ENCODE data around the gene EIF3K.
"Not testable (repeated sequence)": the region's sequence is repeated elsewhere in the genome, so short reads cannot be mapped to it uniquely, and the experiment has no call there.

EIF3K gene

DNA sequence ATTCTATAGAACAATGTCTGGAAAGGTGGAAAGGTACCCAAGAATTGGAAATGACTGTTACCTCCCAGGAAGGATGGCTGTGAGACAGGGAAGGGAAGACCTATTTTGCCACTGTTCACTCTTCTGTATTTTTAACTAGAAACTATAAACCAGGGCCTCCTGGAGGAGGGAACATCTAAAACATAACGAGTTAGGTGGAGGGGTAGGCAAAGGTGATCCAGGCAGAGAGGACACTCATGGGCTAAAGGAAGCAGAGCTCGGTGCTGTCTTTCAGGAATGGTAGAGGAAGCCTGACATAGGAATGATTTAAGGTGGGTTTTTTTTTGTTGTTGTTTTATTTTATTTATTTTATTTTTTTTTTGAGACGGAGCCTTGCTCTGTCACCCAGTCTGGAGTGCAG is 5.8 kb downstream of the EIF3K start:
- H3K36me3 ChIP-seq (ENCODE audit: control insufficient read depth, insufficient read depth, low read length) = peaks cover 12% of the 10 kb centered on the region
- H3K4me3 ChIP-seq (ENCODE audit: low read length) = no peak overlapping the region

DNA sequence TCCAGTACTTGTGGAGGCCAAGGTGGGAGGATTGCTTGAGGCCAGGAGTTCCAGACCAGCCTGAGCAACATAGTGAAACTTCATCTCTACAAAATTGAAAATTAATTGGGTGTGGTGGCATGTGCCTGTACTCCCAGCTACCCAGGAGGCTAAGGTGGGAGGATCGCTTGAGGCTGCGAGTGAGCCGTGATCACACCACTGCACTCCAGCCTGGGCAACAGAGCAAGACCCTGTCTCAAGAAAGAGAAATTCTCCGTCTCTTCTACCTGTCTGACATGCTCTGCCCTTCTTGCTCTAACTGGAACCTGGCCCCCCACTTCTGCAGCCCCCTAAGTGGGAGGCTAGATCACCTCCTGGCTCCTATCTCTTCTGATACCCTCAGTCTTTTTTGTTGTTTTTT is 7.4 kb downstream of the EIF3K start:
- Histone ChIP-seq H3K27me3 (ENCODE audit: control insufficient read depth, insufficient read depth, low read length) (no peaks in the 10 kb centered on the region), H3K9me3 (ENCODE audit: control insufficient read depth, low read length) (no peaks in the 10 kb centered on the region), H3K9ac (ENCODE audit: low read length) (no peak overlapping the region), H3K4me3 (ENCODE audit: low read length) (no peak overlapping the region), H3K4me1 (ENCODE audit: control insufficient read depth, insufficient read depth, low read length) (no peaks in the 10 kb centered on the region), H3K36me3 (ENCODE audit: control insufficient read depth, insufficient read depth, low read length) (peaks cover 12% of the 10 kb centered on the region)

More for the DNA sequence above, 5.8 kb downstream of the EIF3K start:
- Histone ChIP-seq H3K27me3 (ENCODE audit: control insufficient read depth, insufficient read depth, low read length) (no peaks in the 10 kb centered on the region), H3K9me3 (ENCODE audit: control insufficient read depth, low read length) (no peaks in the 10 kb centered on the region), H3K9ac (ENCODE audit: low read length) (no peak overlapping the region), H3K4me1 (ENCODE audit: control insufficient read depth, insufficient read depth, low read length) (peaks cover 5% of the 10 kb centered on the region)

DNA sequence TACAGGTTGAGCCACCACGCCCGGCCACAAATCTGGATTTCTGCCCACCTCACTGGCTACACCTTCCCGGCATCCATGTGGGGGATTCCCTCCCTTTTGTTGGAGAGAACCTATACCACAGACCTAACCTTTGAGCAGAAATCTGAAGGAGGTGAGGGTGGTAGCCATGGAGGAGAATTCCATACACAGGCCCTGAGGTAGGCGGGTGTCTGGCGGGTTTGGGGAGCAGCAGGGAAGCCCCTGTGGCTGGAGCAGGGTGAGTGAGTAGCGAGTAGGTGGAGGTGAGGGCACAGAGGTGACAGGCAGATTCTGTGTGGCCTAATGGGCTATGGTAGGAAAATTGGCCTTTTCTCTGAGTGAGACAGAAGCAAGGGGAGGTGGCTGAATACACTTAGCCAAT is 10.6 kb downstream of the EIF3K start:
- H3K27me3 ChIP-seq (ENCODE audit: control insufficient read depth, insufficient read depth, low read length) = no peaks in the 10 kb centered on the region
- H3K4me3 ChIP-seq (ENCODE audit: low read length) = no peak overlapping the region
- H3K9me3 ChIP-seq (ENCODE audit: control insufficient read depth, low read length) = no peaks in the 10 kb centered on the region
- H3K36me3 ChIP-seq (ENCODE audit: control insufficient read depth, insufficient read depth, low read length) = peaks cover 6% of the 10 kb centered on the region
- no peak overlapping the region for H3K9ac ChIP-seq (ENCODE audit: low read length)
- H3K4me1 ChIP-seq (ENCODE audit: control insufficient read depth, insufficient read depth, low read length) = peaks cover 1% of the 10 kb centered on the region

DNA sequence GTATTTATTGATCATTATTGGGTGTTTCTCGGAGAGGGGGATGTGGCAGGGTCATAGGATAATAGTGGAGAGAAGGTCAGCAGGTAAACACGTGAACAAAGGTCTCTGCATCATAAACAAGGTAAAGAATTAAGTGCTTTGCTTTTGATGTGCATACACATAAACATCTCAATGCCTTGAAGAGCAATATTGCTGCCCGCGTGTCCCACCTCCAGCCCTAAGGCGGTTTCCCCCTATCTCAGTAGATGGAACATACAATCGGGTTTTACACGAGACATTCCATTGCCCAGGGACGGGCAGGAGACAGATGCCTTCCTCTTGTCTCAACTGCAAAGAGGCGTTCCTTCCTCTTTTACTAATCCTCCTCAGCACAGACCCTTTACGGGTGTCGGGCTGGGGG is 12.3 kb downstream of the EIF3K start:
- H3K27me3 ChIP-seq (ENCODE audit: control insufficient read depth, insufficient read depth, low read length); H3K4me3 ChIP-seq (ENCODE audit: low read length); H3K9ac ChIP-seq (ENCODE audit: low read length); H3K9me3 ChIP-seq (ENCODE audit: control insufficient read depth, low read length); H3K36me3 ChIP-seq (ENCODE audit: control insufficient read depth, insufficient read depth, low read length): not testable (repeated sequence)
- H3K4me1 ChIP-seq (ENCODE audit: control insufficient read depth, insufficient read depth, low read length) = peaks cover 16% of the 10 kb centered on the region

DNA sequence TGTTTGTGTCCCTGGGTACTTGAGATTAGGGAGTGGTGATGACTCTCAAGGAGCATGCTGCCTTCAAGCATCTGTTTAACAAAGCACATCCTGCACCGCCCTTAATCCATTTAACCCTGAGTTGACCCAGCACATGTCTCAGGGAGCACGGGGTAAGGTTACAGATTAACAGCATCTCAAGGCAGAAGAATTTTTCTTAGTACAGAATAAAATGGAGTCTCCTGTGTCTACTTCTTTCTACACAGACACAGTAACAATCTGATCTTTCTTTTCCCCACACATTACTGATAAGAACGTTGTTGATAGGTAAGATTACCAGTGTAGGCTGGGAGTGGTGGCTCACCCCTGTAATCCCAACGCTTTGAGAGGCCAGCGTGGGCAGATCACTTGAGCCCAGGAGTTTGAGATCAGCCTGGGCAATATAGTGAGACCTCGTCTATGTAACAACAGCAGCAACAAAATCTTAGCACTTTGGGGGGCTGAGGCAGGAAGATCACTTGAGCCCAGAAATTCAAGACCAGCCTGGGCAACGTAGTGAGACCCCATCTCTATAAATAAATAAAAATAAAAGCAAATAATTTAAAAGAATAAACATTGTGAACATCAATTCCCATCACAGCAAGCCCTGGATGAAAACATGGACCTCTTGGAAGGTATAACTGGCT is 13.0 kb downstream of the EIF3K start:
- H3K4me1 ChIP-seq (ENCODE audit: control insufficient read depth, insufficient read depth, low read length) = peaks cover 23% of the 10 kb centered on the region
- H3K4me3 ChIP-seq (ENCODE audit: low read length); H3K36me3 ChIP-seq (ENCODE audit: control insufficient read depth, insufficient read depth, low read length); H3K9ac ChIP-seq (ENCODE audit: low read length); H3K9me3 ChIP-seq (ENCODE audit: control insufficient read depth, low read length); H3K27me3 ChIP-seq (ENCODE audit: control insufficient read depth, insufficient read depth, low read length): not testable (repeated sequence)

DNA sequence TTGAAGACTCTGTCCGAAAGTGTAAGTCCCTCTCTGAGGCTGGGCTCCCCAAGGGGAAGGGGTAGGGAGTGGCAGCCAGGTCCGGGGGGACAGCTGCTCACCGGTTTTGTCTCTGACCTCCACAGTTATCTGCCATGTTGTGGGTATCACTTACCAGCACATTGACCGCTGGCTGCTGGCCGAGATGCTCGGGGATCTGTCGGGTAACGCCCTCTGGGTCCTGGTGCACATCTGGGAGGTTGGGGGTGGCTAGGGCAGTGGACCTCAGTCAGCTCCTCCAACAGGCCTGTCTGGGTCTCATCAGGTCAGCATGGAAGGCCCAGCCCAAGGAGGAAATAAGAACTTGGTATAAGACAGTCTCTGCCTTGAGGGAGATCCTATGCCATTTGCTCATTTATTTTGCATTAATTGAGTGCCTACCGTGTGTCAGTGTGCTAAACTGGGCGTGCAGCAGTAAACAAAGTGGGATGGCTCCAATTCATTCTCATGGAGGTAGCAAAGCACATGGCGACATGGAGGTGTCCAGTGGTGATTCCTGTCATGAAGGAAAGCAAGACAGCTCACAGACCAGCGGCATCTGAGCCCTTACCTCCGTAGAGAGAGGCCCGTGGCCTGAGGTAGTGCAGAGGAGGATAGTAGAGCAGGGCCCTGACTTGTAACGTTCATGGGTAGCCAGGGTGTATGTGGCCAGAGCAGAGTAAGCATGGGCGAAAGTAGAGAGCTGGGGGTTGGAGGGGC is 13.7 kb downstream of the EIF3K start:
- H3K4me1 ChIP-seq (ENCODE audit: control insufficient read depth, insufficient read depth, low read length) = peaks cover 29% of the 10 kb centered on the region
- H3K4me3 ChIP-seq (ENCODE audit: low read length) = no peak overlapping the region
- H3K9me3 ChIP-seq (ENCODE audit: control insufficient read depth, low read length) = no peaks in the 10 kb centered on the region
- H3K27me3 ChIP-seq (ENCODE audit: control insufficient read depth, insufficient read depth, low read length) = no peaks in the 10 kb centered on the region
- peaks cover 6% of the 10 kb centered on the region for H3K36me3 ChIP-seq (ENCODE audit: control insufficient read depth, insufficient read depth, low read length)
- no peak overlapping the region for H3K9ac ChIP-seq (ENCODE audit: low read length)

DNA sequence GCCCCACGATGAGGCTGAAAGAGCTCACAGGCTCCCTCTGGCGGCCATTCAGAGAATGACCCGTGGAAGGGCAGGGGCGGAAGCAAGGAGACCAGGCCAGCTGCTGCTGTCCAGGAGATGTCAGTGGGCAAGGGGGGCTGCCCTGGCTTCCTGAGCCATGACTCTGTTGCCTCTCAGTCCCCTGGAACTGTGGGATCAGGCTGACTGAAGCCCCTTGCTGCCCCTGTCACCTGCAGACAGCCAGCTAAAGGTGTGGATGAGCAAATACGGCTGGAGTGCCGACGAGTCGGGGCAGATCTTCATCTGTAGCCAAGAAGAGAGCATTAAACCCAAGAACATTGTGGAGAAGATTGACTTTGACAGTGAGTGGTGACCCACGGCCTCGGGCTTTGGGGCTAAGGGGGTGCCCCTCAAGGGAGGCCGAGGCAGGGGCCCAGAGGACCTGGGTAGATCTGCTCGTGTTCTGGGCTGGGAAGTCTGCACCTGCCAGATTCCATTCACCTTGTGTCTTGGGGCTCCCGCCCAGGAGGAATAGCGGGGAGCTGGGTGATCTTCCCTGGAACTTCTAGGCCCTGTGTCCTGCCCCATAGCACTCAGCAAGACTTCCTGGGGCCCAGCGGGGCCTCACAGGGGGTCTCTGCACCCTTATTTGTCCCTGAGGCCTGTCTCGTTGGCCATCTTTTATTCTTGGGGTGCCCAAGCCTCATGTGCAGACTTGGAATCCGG is 15.9 kb downstream of the EIF3K start:
- Histone ChIP-seq H3K4me1 (ENCODE audit: control insufficient read depth, insufficient read depth, low read length) (peaks cover 29% of the 10 kb centered on the region), H3K27me3 (ENCODE audit: control insufficient read depth, insufficient read depth, low read length) (no peaks in the 10 kb centered on the region), H3K36me3 (ENCODE audit: control insufficient read depth, insufficient read depth, low read length) (peaks cover 1% of the 10 kb centered on the region), H3K9me3 (ENCODE audit: control insufficient read depth, low read length) (no peaks in the 10 kb centered on the region), H3K4me3 (ENCODE audit: low read length) (no peak overlapping the region), H3K9ac (ENCODE audit: low read length) (no peak overlapping the region)

DNA sequence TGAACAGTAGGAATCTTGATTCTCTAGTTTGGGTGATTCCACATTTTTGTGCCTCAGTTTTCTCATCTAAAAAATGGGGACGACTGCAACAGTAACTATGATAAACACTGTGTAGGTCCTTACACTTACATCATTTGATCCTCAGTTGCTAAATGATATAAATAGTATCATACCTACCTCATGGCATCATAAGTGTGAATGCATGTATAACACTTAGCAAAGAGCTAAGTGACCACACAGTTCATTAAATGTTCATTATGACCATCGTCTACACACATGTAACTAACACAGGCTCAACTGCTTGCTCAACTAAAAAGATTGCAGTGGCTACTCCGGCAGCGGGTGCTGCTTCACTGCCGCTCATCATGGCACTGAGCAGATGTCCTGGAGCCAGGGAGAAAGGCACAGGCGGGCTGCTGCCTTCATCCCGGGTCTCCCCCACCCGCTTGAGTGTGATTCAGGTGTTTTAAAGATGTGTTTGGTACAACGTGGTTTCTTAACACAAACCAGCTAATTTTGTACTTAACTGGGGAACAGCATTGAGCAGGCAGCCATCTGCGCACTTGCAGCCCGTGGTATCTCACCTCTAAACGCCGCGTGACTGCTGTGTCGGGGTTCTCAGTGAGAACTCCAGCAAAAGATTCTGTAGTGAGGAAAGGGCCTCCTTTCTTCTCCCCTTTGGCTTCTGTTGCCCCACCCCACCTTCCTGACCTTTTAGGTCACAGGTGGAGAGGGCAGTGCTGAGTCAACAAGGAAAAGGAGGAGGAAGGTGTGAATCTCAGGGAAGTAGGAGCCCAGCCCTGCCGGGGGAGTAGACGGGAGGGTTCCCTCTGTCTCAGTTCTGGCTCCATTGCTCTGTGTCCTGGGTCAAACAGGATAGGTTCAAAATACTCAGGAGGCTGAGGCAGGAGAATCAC is 16.8 kb downstream of the EIF3K start:
- no peak overlapping the region for H3K4me3 ChIP-seq (ENCODE audit: low read length)
- no peaks in the 10 kb centered on the region for H3K36me3 ChIP-seq (ENCODE audit: control insufficient read depth, insufficient read depth, low read length)
- H3K9ac ChIP-seq (ENCODE audit: low read length) = peak overlapping the region; percentile 20

DNA sequence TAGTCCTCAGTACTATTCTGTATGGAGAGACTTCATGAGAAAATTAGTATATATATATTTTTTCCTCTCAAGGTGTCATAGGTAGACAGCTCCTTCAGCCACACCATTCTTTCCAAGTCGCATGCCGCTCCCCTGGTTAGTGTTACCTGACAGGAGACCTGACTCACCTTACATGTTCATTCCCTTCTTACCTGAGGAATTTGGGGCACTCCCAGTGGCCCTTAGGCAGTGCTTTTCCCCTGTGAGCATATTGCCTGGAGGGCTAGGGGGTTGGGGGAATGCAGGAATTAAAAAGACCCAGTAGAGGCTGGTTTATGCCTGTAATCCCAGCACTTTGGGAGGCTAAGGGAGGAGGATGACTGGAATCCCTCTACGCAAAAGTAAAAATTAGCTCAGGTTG is 19.5 kb downstream of the EIF3K start:
- H3K36me3 ChIP-seq (ENCODE audit: control insufficient read depth, insufficient read depth, low read length) = no peaks in the 10 kb centered on the region
- no peak overlapping the region for H3K4me3 ChIP-seq (ENCODE audit: low read length)
- no peaks in the 10 kb centered on the region for H3K27me3 ChIP-seq (ENCODE audit: control insufficient read depth, insufficient read depth, low read length)
- H3K9me3 ChIP-seq (ENCODE audit: control insufficient read depth, low read length) = no peaks in the 10 kb centered on the region
- H3K4me1 ChIP-seq (ENCODE audit: control insufficient read depth, insufficient read depth, low read length) = peaks cover 35% of the 10 kb centered on the region
- H3K9ac ChIP-seq (ENCODE audit: low read length) = no peak overlapping the region

More for the DNA sequence above, 16.8 kb downstream of the EIF3K start:
- Histone ChIP-seq H3K4me1 (ENCODE audit: control insufficient read depth, insufficient read depth, low read length) (peaks cover 29% of the 10 kb centered on the region), H3K27me3 (ENCODE audit: control insufficient read depth, insufficient read depth, low read length) (no peaks in the 10 kb centered on the region), H3K9me3 (ENCODE audit: control insufficient read depth, low read length) (no peaks in the 10 kb centered on the region)

DNA sequence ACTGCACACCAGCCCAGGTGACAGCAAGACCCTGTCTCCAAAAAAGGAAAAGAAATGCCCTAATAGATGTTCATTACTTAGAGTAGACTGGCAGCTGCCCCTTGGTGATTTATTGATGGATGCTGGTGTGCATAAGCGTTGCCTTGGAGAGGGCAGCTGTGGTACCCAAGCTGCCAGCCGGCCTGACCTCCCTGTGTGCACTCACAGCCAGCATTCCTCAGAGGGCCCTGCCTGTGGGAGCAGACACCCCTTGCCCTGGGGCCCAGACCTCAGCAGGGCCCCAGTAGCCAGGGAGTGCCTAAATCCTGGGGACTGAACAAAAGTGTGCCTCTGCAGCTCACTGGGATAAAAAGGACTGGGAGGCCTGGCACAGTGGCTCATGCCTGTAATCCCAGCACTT is 20.7 kb downstream of the EIF3K start:
- no peak overlapping the region for H3K9ac ChIP-seq (ENCODE audit: low read length)
- H3K9me3 ChIP-seq (ENCODE audit: control insufficient read depth, low read length) = no peaks in the 10 kb centered on the region
- H3K4me3 ChIP-seq (ENCODE audit: low read length) = no peak overlapping the region
- no peaks in the 10 kb centered on the region for H3K27me3 ChIP-seq (ENCODE audit: control insufficient read depth, insufficient read depth, low read length)
- H3K36me3 ChIP-seq (ENCODE audit: control insufficient read depth, insufficient read depth, low read length) = no peaks in the 10 kb centered on the region
- peaks cover 37% of the 10 kb centered on the region for H3K4me1 ChIP-seq (ENCODE audit: control insufficient read depth, insufficient read depth, low read length)

DNA sequence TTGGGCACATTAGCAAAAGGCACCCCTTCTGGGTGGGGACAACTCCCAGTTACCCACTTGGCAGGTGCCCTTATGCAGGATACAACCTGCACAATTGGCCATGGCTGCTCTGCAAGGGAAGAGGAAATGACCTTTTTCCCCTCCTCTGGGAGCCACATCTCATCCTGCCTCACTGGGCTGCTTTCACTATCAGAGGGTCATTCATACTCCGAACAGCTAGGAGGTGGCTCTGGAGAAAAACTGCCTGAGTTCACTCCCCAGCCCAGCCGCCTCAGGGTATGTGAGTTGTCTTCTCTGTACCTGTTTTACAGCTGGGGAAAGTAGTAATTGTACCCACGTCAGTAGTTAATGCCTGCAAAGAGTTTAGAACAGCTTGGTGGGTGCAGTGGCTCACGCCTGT is 21.4 kb downstream of the EIF3K start:
- Histone ChIP-seq H3K27me3 (ENCODE audit: control insufficient read depth, insufficient read depth, low read length) (no peaks in the 10 kb centered on the region), H3K36me3 (ENCODE audit: control insufficient read depth, insufficient read depth, low read length) (no peaks in the 10 kb centered on the region), H3K4me3 (ENCODE audit: low read length) (no peak overlapping the region), H3K4me1 (ENCODE audit: control insufficient read depth, insufficient read depth, low read length) (peaks cover 35% of the 10 kb centered on the region), H3K9me3 (ENCODE audit: control insufficient read depth, low read length) (no peaks in the 10 kb centered on the region), H3K9ac (ENCODE audit: low read length) (no peak overlapping the region)

Data from mucosa of stomach (tissue), 1 donor.